ENCODE data around the gene GPX1.

DNA sequence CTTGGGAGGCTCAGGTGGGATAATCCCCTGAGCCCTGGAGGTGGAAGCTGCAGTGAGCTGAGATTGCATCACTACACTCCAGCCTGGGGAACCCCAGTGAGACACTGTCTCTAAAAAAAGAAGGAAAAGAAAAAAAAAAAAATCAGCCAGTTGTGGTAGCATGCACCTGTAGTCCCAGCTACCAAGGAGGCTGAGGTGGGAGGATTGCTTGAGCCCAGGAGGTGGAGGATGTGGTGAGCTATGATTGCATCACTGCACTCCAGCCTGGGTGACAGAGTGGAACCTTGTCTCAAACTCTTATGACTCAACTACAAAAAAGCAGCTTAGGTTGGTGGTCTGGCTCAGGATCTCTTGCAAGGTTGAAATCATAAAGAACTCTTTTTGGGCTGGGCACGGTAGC, 19.3 kb upstream of the GPX1 start:
- TF ChIP-seq, protein P1, sequence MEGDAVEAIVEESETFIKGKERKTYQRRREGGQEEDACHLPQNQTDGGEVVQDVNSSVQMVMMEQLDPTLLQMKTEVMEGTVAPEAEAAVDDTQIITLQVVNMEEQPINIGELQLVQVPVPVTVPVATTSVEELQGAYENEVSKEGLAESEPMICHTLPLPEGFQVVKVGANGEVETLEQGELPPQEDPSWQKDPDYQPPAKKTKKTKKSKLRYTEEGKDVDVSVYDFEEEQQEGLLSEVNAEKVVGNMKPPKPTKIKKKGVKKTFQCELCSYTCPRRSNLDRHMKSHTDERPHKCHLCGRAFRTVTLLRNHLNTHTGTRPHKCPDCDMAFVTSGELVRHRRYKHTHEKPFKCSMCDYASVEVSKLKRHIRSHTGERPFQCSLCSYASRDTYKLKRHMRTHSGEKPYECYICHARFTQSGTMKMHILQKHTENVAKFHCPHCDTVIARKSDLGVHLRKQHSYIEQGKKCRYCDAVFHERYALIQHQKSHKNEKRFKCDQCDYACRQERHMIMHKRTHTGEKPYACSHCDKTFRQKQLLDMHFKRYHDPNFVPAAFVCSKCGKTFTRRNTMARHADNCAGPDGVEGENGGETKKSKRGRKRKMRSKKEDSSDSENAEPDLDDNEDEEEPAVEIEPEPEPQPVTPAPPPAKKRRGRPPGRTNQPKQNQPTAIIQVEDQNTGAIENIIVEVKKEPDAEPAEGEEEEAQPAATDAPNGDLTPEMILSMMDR (IDR thresholded peaks at IDR 0.05) = no peak
- TF ChIP-seq EZH2 (IDR thresholded peaks at IDR 0.05; ENCODE audit: borderline replicate concordance, insufficient read depth, low read depth, low read length, poor library complexity, severe bottlenecking) = no peak
